IMR-90 (cell line): ENCODE results near the gene LDAF1. TPM values are rescaled to one million over a fixed set of nuclear protein-coding genes. Genes with fewer than 3 reads are reported as not detected.

Experiments used
- ATAC-seq: fragments of 200-7000 bp; cut with Tn5 transposase; 2 replicates; pipeline ENCODE4 v1.9.1; 2020; ENCODE audit warnings: low read depth, mild to moderate bottlenecking, moderate library complexity
- BruUV-seq: library from RNA; stranded (reverse); fragments of 400-500 nt; replicated peaks from 2 replicates; lab custom pipeline; 2021; lab: Mats Ljungman, UMichigan
- CTCF ChIA-PET: fragments of 300-600 bp; formaldehyde crosslinking; extraction: SDS; loops from one replicate; lab custom pipeline; 2021; ENCODE audit warnings: antibody characterized with exemption; lab: Yijun Ruan, JAX
- POLR2A ChIA-PET: fragments of 300-600 bp; sonication (Branson Sonifier 250); formaldehyde crosslinking; loops from one replicate; lab custom pipeline; 2022; ENCODE audit warnings: antibody characterized with exemption; ENCODE audit not compliant: unreplicated experiment; lab: Charles Lee
- DNase-seq: peaks from one replicate; pipeline ENCODE4 v3.0.0; 2013
- H2AFZ ChIP-seq: replicated peaks from 2 replicates; pipeline ENCODE3; 2013; ENCODE audit warnings: low read length, mild to moderate bottlenecking; ENCODE audit not compliant: poor library complexity
- H2AK5ac ChIP-seq: 2 replicates; pipeline ENCODE4 v1.6.1; 2013; ENCODE audit warnings: low read depth, low read length, inconsistent platforms
- H2AK9ac ChIP-seq: replicated peaks from 2 replicates; pipeline ENCODE3; 2013; ENCODE audit warnings: mild to moderate bottlenecking, low read depth, low read length, moderate library complexity; ENCODE audit not compliant: poor library complexity
- H2BK120ac ChIP-seq: 2 replicates; pipeline ENCODE4 v1.6.1; 2013; ENCODE audit warnings: low read depth, low read length, inconsistent platforms
- H2BK15ac ChIP-seq: 3 replicates; pipeline ENCODE4 v1.6.1; 2013; ENCODE audit warnings: low read depth, low read length, inconsistent platforms
- H2BK20ac ChIP-seq: 2 replicates; pipeline ENCODE4 v1.6.1; 2013; ENCODE audit warnings: low read depth, mild to moderate bottlenecking, inconsistent platforms, low read length, moderate library complexity
- H2BK5ac ChIP-seq: 2 replicates; pipeline ENCODE4 v1.6.1; 2013; ENCODE audit warnings: mild to moderate bottlenecking, low read depth, low read length, inconsistent platforms; ENCODE audit not compliant: poor library complexity, severe bottlenecking
- H3K14ac ChIP-seq: replicated peaks from 2 replicates; pipeline ENCODE4 v1.6.1; 2013; ENCODE audit warnings: low read depth, low read length, inconsistent platforms
- H3K18ac ChIP-seq: 2 replicates; pipeline ENCODE4 v1.6.1; 2013; ENCODE audit warnings: low read depth, low read length, control low read depth
- H3K23ac ChIP-seq: 2 replicates; pipeline ENCODE4 v1.6.1; 2013; ENCODE audit warnings: low read depth, low read length, inconsistent platforms
- H3K27ac ChIP-seq: 2 replicates; pipeline ENCODE4 v1.5.1; 2013; ENCODE audit warnings: mild to moderate bottlenecking, control low read depth, low read length; ENCODE audit not compliant: insufficient read depth
- H3K27me3 ChIP-seq: 2 replicates; pipeline ENCODE4 v1.6.1; 2013; ENCODE audit warnings: low read length; ENCODE audit not compliant: control insufficient read depth, insufficient read depth
- H3K36me3 ChIP-seq: 2 replicates; pipeline ENCODE4 v1.6.1; 2013; ENCODE audit warnings: low read length, mixed read lengths; ENCODE audit not compliant: control insufficient read depth, insufficient read depth
- H3K4ac ChIP-seq: 2 replicates; pipeline ENCODE4 v1.6.1; 2013; ENCODE audit warnings: low read depth, low read length, inconsistent platforms
- H3K4me1 ChIP-seq: 2 replicates; pipeline ENCODE4 v1.6.1; 2013; ENCODE audit warnings: low read length, mixed read lengths; ENCODE audit not compliant: control insufficient read depth, insufficient read depth
- H3K4me2 ChIP-seq: 2 replicates; pipeline ENCODE4 v1.6.1; 2013; ENCODE audit warnings: low read depth, mild to moderate bottlenecking, control low read depth, low read length, moderate library complexity
- H3K4me3 ChIP-seq: 2 replicates; pipeline ENCODE4 v1.5.1; 2013; ENCODE audit warnings: low read depth, mild to moderate bottlenecking, control low read depth, low read length, moderate library complexity; ENCODE audit not compliant: insufficient read depth
- H3K56ac ChIP-seq: 2 replicates; pipeline ENCODE4 v1.6.1; 2013; ENCODE audit warnings: low read length, inconsistent platforms; ENCODE audit not compliant: insufficient read depth; ENCODE audit errors: extremely low read depth
- H3K79me1 ChIP-seq, 2 experiments: 2 replicates each; pipeline ENCODE4 v1.6.1; 2013; ENCODE audit warnings: low read length in 2 of 2, inconsistent platforms in 1 of 2, low read depth in 1 of 2
- H3K9ac ChIP-seq: 2 replicates; pipeline ENCODE4 v1.6.1; 2013; ENCODE audit warnings: low read depth, low read length, control low read depth
- H3K9me1 ChIP-seq: 2 replicates; pipeline ENCODE4 v1.6.1; 2013; ENCODE audit warnings: low read length, inconsistent platforms; ENCODE audit not compliant: insufficient read depth
- H3K9me3 ChIP-seq: 2 replicates; pipeline ENCODE4 v1.6.1; 2013; ENCODE audit warnings: low read length; ENCODE audit not compliant: control insufficient read depth, insufficient read depth
- H4K20me1 ChIP-seq: 2 replicates; pipeline ENCODE4 v1.6.1; 2013; ENCODE audit warnings: low read length, inconsistent platforms; ENCODE audit not compliant: insufficient read depth
- H4K5ac ChIP-seq: 2 replicates; pipeline ENCODE4 v1.6.1; 2013; ENCODE audit warnings: mild to moderate bottlenecking, low read depth, low read length, control low read depth
- H4K8ac ChIP-seq, 2 experiments: 2 replicates each; pipeline ENCODE4 v1.6.1; 2013; ENCODE audit warnings: low read depth in 2 of 2, low read length in 2 of 2, control low read depth in 1 of 2, inconsistent platforms in 1 of 2
- H4K91ac ChIP-seq: 2 replicates; pipeline ENCODE4 v1.6.1; 2013; ENCODE audit warnings: low read depth, low read length, inconsistent platforms; ENCODE audit not compliant: insufficient read depth
- BHLHE40 ChIP-seq: fragments of 150-350 bp; IDR thresholded peaks from 2 replicates; pipeline ENCODE4 v1.6.1; 2016; ENCODE audit warnings: mild to moderate bottlenecking, low read depth, low read length
- CEBPB ChIP-seq: IDR thresholded peaks from 2 replicates; pipeline ENCODE4 v1.6.1; 2012; ENCODE audit warnings: low read depth, low read length, improper control_type of control experiment
- CHD1 ChIP-seq: IDR thresholded peaks from 2 replicates; pipeline ENCODE4 v1.6.1; 2012; ENCODE audit warnings: low read depth, low read length, improper control_type of control experiment
- FOS ChIP-seq: fragments of 150-350 bp; IDR thresholded peaks from 2 replicates; pipeline ENCODE4 v1.6.1; 2016; ENCODE audit warnings: low read depth, low read length
- MAFK ChIP-seq: IDR thresholded peaks from 2 replicates; pipeline ENCODE4 v1.6.1; 2012; ENCODE audit warnings: low read depth, low read length, improper control_type of control experiment
- MXI1 ChIP-seq: IDR thresholded peaks from 2 replicates; pipeline ENCODE4 v1.6.1; 2012; ENCODE audit warnings: low read depth, mild to moderate bottlenecking, low read length, moderate library complexity, borderline replicate concordance
- NFE2L2 ChIP-seq: fragments of 150-350 bp; IDR thresholded peaks from 2 replicates; pipeline ENCODE4 v1.6.1; 2016; ENCODE audit warnings: low read depth, mild to moderate bottlenecking, low read length
- SMC3 ChIP-seq: fragments of 150-350 bp; IDR thresholded peaks from 2 replicates; pipeline ENCODE4 v1.6.1; 2016; ENCODE audit warnings: low read depth, mild to moderate bottlenecking, antibody characterized with exemption, low read length, moderate library complexity
- WGBS, 2 experiments: methylation state at CpG; one replicate each; pipeline versions ENCODE4 v1.1.5 to v1.1.7; 2013; ENCODE audit warnings: missing lambda C conversion rate in 2 of 2; ENCODE audit not compliant: insufficient read length in 1 of 2; ENCODE audit errors: extremely low coverage in 2 of 2; 5-methylcytosine and 5-hydroxymethylcytosine counted together
- dilution Hi-C: fragments of 300-500 bp; cut with HindIII; formaldehyde crosslinking; loops from one replicate; pipeline ENCODE4 v1.14.3; 2018; ENCODE audit warnings: low sequenced_read_pairs; ENCODE audit not compliant: unreplicated experiment
- in situ Hi-C: fragments of 300-500 bp; cut with MboI; formaldehyde crosslinking; loops from 3 replicates; pipeline ENCODE4 v1.14.3; 2019; ENCODE audit warnings: low sequenced_read_pairs, inconsistent platforms, mixed read lengths
- intact Hi-C: fragments of 100-400 bp; cut with micrococcal nuclease; formaldehyde crosslinking; loops from 2 replicates; pipeline ENCODE4 v1.10.0; 2022
- polyA plus RNA-seq, 3 experiments: library from polyadenylated mRNA; depleted of rRNA; stranded (reverse); fragments of >200 nt; gene quantifications; 2 replicates each; pipeline ENCODE4 v1.2.3, GENCODE V29; 2012; ENCODE audit warnings: low replicate concordance in 1 of 3
- total RNA-seq: library from RNA; depleted of rRNA; stranded (reverse); fragments of >200 nt; gene quantifications from 2 replicates; pipeline ENCODE4 v1.2.3, GENCODE V29; 2012
- TF ChIP-seq, protein P1 (sequence below): conservative IDR thresholded peaks from 2 replicates; pipeline ENCODE4 v1.5.1; 2012; ENCODE audit warnings: mild to moderate bottlenecking, low read depth, low read length, improper control_type of control experiment

LDAF1 gene
- total and polyA plus RNA-seq, 2 of the 4 experiments (the other 2 are of a cell fraction): 21.0 to 62.2 TPM

- H3K4me1 ChIP-seq: peaks cover 14% of the 10 kb centered on the region
- peaks cover 36% of the 10 kb centered on the region for H3K36me3 ChIP-seq
- no peak overlapping the region for H3K9ac ChIP-seq
- intact Hi-C loops: no loop called here
- in situ Hi-C loops: loop anchor here (25.0 kb wide), 1 partner anchor 1171 kb away; no protein-coding TSS in a partner anchor
- peak overlapping the region; percentile 54 for H3K14ac ChIP-seq
- dilution Hi-C loops: no loop called here
- H3K23ac ChIP-seq: peak overlapping the region; percentile 83; the same call in 1 of the 2 replicates
- peak overlapping the region; percentile 53 for H2AK9ac ChIP-seq
- H3K79me1 ChIP-seq: peaks cover 6 to 38% of the 10 kb centered on the region in 2 experiments; a peak in 3 of 4 replicates
- peak overlapping the region; percentile 88 for H2BK5ac ChIP-seq
- TF ChIP-seq CEBPB (no peak), BHLHE40 (no peak), CHD1 (no peak), FOS (no peak), MXI1 (no peak), NFE2L2 (no peak), SMC3 (no peak), MAFK (no peak)
- TF ChIP-seq, protein P1, sequence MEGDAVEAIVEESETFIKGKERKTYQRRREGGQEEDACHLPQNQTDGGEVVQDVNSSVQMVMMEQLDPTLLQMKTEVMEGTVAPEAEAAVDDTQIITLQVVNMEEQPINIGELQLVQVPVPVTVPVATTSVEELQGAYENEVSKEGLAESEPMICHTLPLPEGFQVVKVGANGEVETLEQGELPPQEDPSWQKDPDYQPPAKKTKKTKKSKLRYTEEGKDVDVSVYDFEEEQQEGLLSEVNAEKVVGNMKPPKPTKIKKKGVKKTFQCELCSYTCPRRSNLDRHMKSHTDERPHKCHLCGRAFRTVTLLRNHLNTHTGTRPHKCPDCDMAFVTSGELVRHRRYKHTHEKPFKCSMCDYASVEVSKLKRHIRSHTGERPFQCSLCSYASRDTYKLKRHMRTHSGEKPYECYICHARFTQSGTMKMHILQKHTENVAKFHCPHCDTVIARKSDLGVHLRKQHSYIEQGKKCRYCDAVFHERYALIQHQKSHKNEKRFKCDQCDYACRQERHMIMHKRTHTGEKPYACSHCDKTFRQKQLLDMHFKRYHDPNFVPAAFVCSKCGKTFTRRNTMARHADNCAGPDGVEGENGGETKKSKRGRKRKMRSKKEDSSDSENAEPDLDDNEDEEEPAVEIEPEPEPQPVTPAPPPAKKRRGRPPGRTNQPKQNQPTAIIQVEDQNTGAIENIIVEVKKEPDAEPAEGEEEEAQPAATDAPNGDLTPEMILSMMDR: no peak
- 91% methylated on average over 3 of the region's 9 CpGs; no CpG with 5 or more reads in 1 of the 2 experiments for WGBS, 2 experiments
- peak overlapping the region; percentile 93 for H3K4ac ChIP-seq
- CTCF ChIA-PET: no interaction called here
- H3K9me3 ChIP-seq: no peaks in the 10 kb centered on the region
- H3K4me3 ChIP-seq: no peak overlapping the region
- peak overlapping the region; percentile 44 for H2AFZ ChIP-seq
- peak overlapping the region; percentile 45; the same call in 2 of the 3 replicates for H2BK15ac ChIP-seq
- H2BK120ac ChIP-seq: peak overlapping the region; percentile 81
- no TSS peak for BruUV-seq
- no peaks in the 10 kb centered on the region for H3K27me3 ChIP-seq
- ATAC-seq: peak; percentile 35
- H3K18ac ChIP-seq: peak overlapping the region; percentile 70; the same call in 1 of the 2 replicates
- H3K4me2 ChIP-seq: no peak overlapping the region
- peak overlapping the region; percentile 50 for H3K27ac ChIP-seq
- H2BK20ac ChIP-seq: peak overlapping the region; percentile 86
- peak; percentile 52 for DNase-seq
- peak overlapping the region in 1 of 2 experiments; percentile 70; a peak in 1 of 4 replicates for H4K8ac ChIP-seq
- peak overlapping the region; percentile 62 for H2AK5ac ChIP-seq
- peaks cover 17% of the 10 kb centered on the region for H4K20me1 ChIP-seq
- no peak overlapping the region for H3K56ac ChIP-seq
- no peak overlapping the region for H4K5ac ChIP-seq
- H4K91ac ChIP-seq: peak overlapping the region; percentile 53
- POLR2A ChIA-PET: no interaction called here
- peaks cover 26% of the 10 kb centered on the region for H3K9me1 ChIP-seq
Measured at GRCh38 chr16:21166561-21166961, 8.1 kb downstream of the LDAF1 start.
